Gastrocnemius medialis (tissue), 4 donors: ENCODE data around the gene DIP2A.

Experiments used
- CTCF ChIP-seq, 5 experiments: fragments of 450-650 bp in 3 of 5; fragments of 200-600 bp in 2 of 5; sonication (generic) in 2 of 5; IDR thresholded peaks in 4 of 5; conservative IDR thresholded peaks in 1 of 5; 1 replicate in 4 of 5; 2 replicates in 1 of 5; pipeline ENCODE4 v1.5.1; 2016 to 2019; ENCODE audit warnings: antibody characterized with exemption in 5 of 5, mild to moderate bottlenecking in 3 of 5, moderate library complexity in 3 of 5
- POLR2A ChIP-seq, 2 donors: fragments of 450-650 bp; IDR thresholded peaks; one replicate each; pipeline ENCODE4 v1.6.1; 2017; ENCODE audit warnings: antibody characterized with exemption in 2 of 2, mild to moderate bottlenecking in 2 of 2, moderate library complexity in 2 of 2

GRCh38 chr21:46437511-46437910 lies 21.2 kb upstream of the DIP2A start:
- TF ChIP-seq POLR2A (IDR thresholded peaks at IDR 0.05) (no peak), CTCF (IDR thresholded peaks at IDR 0.05 in 4 of 5, conservative IDR thresholded peaks at IDR 0.05 in 1 of 5) (no peak)
